Dedifferentiated amniotic fluid mesenchymal stem cell (primary cell): Measurements from ENCODE around the gene IRF5.
"Not testable (repeated sequence)": the region's sequence is repeated elsewhere in the genome, so short reads cannot be mapped to it uniquely, and the experiment has no call there.

ENCODE experiments used
- DNase-seq: peaks from one replicate; pipeline ENCODE4 v3.0.0-alpha.2; 2016; ENCODE audit errors: extremely low spot score

IRF5 gene

GRCh38 chr7:128906766-128907559 is 30.8 kb upstream of the IRF5 start:
- DNase-seq: no peak

GRCh38 chr7:128908750-128909624 is 28.7 kb upstream of the IRF5 start:
- no peak for DNase-seq

- DNase-seq: no peak
Measured at GRCh38 chr7:128909625-128910568, 27.8 kb upstream of the IRF5 start.

GRCh38 chr7:128910569-128910945 is 27.2 kb upstream of the IRF5 start, which contains the start of gene KCP:
Gene KCP, minus strand, starts transcription at chr7:128910709. Its CDS starts 33 bp downstream, at chr7:128910676.
- DNase-seq: no peak

GRCh38 chr7:128911423-128912031 is 26.2 kb upstream of the IRF5 start:
- DNase-seq: no peak

GRCh38 chr7:128912281-128912680 is 25.4 kb upstream of the IRF5 start:
- no peak for DNase-seq

GRCh38 chr7:128912709-128913495 is 24.8 kb upstream of the IRF5 start:
- not testable (repeated sequence) for DNase-seq

- no peak for DNase-seq
Measured at GRCh38 chr7:128913870-128914565, 23.7 kb upstream of the IRF5 start.

GRCh38 chr7:128914566-128915151 is 23.1 kb upstream of the IRF5 start:
- no peak for DNase-seq

- no peak for DNase-seq
Measured at GRCh38 chr7:128915271-128915819, 22.4 kb upstream of the IRF5 start.

- no peak for DNase-seq
Measured at GRCh38 chr7:128915841-128916642, 21.7 kb upstream of the IRF5 start.

- no peak for DNase-seq
Measured at GRCh38 chr7:128916643-128916915, 21.1 kb upstream of the IRF5 start.

GRCh38 chr7:128917122-128917521 is 20.6 kb upstream of the IRF5 start:
- DNase-seq: no peak

GRCh38 chr7:128918016-128918665 is 19.6 kb upstream of the IRF5 start:
- DNase-seq: no peak

- DNase-seq: no peak
Measured at GRCh38 chr7:128919241-128919640, 18.5 kb upstream of the IRF5 start.

GRCh38 chr7:128919881-128920799 is 17.6 kb upstream of the IRF5 start:
- no peak for DNase-seq
